H1 (cell line): ENCODE measurements around the gene PRR4.

Experiments used
- TAF1 ChIP-seq: IDR thresholded peaks from 2 replicates; pipeline ENCODE4 v1.6.1; 2011; ENCODE audit warnings: mild to moderate bottlenecking, low read depth, low read length
- TF ChIP-seq, protein P1 (sequence below), 3 experiments: IDR thresholded peaks; 1 replicate in 2 of 3; 2 replicates in 1 of 3; pipeline versions ENCODE4 v1.5.1 to v1.6.1; 2011; ENCODE audit warnings: low read length in 3 of 3, mild to moderate bottlenecking in 3 of 3, inconsistent platforms in 2 of 3, low read depth in 1 of 3, moderate library complexity in 1 of 3; ENCODE audit not compliant: insufficient read depth in 1 of 3; ENCODE audit errors: control extremely low read depth in 1 of 3
- TF ChIP-seq, protein P2 (sequence below): IDR thresholded peaks from 2 replicates; pipeline ENCODE4 v1.6.1; 2011; ENCODE audit warnings: low read depth, mild to moderate bottlenecking, low read length; ENCODE audit not compliant: insufficient read depth

DNA sequence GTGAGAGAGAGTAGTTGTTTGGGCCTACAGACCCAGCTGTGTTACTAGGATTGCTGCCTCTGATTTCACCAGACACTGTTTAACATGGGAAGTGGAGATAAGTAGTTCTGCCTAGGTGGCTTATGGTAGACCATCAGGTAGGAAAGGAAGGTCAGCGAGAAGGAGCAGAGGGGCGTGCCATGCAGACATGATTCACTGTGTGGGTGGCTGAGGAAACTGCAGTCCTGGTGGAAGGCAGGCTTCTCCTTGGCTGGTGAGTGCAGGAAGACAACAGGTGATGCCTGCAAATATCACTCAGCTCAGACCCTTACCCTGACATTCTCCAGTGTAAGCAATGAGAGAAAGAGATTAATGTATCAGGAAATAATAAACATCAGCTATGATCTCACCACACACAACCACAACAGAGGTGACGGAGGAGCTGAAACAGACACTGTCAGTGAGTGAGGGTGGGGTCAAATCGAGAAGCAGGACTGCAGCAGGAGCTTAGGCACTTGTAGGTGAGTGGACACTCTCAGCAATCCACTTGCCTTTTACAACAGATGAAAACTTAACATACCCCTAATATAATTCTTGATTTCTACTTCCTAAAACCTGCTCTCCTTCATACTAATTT is 2.1 kb upstream of the PRR4 start:
- TF ChIP-seq, protein P1, sequence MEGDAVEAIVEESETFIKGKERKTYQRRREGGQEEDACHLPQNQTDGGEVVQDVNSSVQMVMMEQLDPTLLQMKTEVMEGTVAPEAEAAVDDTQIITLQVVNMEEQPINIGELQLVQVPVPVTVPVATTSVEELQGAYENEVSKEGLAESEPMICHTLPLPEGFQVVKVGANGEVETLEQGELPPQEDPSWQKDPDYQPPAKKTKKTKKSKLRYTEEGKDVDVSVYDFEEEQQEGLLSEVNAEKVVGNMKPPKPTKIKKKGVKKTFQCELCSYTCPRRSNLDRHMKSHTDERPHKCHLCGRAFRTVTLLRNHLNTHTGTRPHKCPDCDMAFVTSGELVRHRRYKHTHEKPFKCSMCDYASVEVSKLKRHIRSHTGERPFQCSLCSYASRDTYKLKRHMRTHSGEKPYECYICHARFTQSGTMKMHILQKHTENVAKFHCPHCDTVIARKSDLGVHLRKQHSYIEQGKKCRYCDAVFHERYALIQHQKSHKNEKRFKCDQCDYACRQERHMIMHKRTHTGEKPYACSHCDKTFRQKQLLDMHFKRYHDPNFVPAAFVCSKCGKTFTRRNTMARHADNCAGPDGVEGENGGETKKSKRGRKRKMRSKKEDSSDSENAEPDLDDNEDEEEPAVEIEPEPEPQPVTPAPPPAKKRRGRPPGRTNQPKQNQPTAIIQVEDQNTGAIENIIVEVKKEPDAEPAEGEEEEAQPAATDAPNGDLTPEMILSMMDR (IDR thresholded peaks at IDR 0.05; ENCODE audit: control extremely low read depth in 1 of 3, insufficient read depth in 1 of 3, low read depth in 1 of 3, low read length in 3 of 3): no peak
- TF ChIP-seq, protein P2, sequence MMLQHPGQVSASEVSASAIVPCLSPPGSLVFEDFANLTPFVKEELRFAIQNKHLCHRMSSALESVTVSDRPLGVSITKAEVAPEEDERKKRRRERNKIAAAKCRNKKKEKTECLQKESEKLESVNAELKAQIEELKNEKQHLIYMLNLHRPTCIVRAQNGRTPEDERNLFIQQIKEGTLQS: no peak
- no peak for TF ChIP-seq TAF1
